ENCODE results near the gene PDZD8.
"Not testable (repeated sequence)": the region's sequence is repeated elsewhere in the genome, so short reads cannot be mapped to it uniquely, and the experiment has no call there.

PDZD8 gene

DNA sequence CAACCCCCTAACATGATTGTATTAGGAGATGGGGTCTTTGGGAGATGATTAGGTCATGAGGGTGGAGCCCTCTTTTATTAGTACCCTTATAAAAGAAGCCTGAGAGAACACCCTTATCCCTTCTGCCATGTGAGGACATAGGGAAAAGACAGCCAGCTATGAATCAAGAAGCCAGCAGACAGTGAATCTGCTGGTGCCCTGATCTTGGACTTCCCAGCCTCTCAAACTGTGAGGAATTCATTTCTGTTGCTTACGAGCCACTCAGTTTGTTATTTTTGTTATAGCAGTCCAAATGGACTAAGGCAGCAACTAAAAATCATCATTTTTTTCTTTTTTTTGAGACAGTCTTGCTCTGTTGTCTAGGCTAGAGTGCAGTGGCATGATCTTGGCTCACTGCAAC is 74.6 kb downstream of the PDZD8 start:
- H3K4me3 ChIP-seq (ENCODE audit: low read depth, low read length), result no peak overlapping the region
- DNase-seq (ENCODE audit: low read depth), result no peak
- TF ChIP-seq CTCF (IDR thresholded peaks at IDR 0.05; ENCODE audit: insufficient read depth, low read depth, low read length, missing control alignments), result no peak

DNA sequence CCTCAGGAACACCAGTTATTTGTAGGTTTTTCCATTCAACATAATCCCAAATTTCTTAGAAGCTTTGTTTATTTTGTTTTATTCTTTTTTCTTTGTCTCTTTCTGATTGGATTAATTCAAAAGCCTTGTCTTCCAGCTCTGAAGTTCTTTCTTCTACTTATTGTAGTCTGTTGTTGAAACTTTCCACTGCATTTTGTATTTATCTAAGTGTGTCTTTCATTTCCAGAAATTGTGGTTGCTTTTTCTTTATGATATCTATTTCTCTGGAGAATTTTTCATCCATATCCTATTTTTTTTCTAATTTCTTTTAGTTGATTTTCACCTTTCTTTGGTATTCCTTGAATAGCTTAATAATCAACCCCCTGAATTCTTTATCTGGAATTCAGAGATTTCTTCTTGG is 75.8 kb downstream of the PDZD8 start:
- TF ChIP-seq CTCF (IDR thresholded peaks at IDR 0.05; ENCODE audit: insufficient read depth, low read depth, low read length, missing control alignments), result no peak
- DNase-seq (ENCODE audit: low read depth), result no peak
- H3K4me3 ChIP-seq (ENCODE audit: low read depth, low read length), result no peak overlapping the region

GRCh38 chr10:117298219-117298618 is 77.0 kb downstream of the PDZD8 start:
- no peak for TF ChIP-seq CTCF (IDR thresholded peaks at IDR 0.05; ENCODE audit: insufficient read depth, low read depth, low read length, missing control alignments)
- DNase-seq (ENCODE audit: low read depth), result no peak
- H3K4me3 ChIP-seq (ENCODE audit: low read depth, low read length), result no peak overlapping the region

- no peak for DNase-seq (ENCODE audit: low read depth)
- TF ChIP-seq CTCF (IDR thresholded peaks at IDR 0.05; ENCODE audit: insufficient read depth, low read depth, low read length, missing control alignments), result no peak
- no peak overlapping the region for H3K4me3 ChIP-seq (ENCODE audit: low read depth, low read length)
Measured at GRCh38 chr10:117294735-117295134, 80.5 kb downstream of the PDZD8 start.

DNA sequence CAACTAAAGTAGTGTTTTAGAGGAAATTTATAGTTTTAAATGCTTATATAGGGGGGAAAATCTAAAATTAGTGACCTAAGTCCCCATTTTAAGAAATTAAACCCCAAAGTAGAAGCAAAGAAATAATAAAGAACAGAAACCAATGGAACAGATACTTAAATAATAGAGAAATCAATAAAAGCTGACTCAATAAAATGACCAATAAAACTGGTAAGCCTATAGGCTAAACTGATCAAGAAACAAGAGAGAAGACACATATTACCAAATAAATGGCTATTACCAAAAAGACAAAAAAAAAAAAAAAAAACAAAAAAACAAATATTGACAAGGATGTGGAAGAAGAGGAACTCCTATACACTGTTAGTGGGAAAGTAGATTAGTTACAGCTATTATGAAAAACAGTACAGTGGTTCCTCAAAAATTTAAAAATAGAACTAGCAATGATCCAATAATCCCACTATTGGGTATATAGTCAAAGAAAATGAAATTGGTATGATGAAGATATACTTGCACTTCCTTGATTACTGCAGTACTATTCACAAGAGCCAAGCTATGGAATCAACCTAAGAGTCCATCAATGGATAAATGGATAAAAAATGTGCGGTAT is 81.1 kb downstream of the PDZD8 start:
- DNase-seq (ENCODE audit: low read depth), result no peak
- no peak for TF ChIP-seq CTCF (IDR thresholded peaks at IDR 0.05; ENCODE audit: insufficient read depth, low read depth, low read length, missing control alignments)
- no peak overlapping the region for H3K4me3 ChIP-seq (ENCODE audit: low read depth, low read length)

GRCh38 chr10:117290872-117291271 is 84.4 kb downstream of the PDZD8 start:
- H3K4me3 ChIP-seq (ENCODE audit: low read depth, low read length); DNase-seq (ENCODE audit: low read depth): not testable (repeated sequence)

DNA sequence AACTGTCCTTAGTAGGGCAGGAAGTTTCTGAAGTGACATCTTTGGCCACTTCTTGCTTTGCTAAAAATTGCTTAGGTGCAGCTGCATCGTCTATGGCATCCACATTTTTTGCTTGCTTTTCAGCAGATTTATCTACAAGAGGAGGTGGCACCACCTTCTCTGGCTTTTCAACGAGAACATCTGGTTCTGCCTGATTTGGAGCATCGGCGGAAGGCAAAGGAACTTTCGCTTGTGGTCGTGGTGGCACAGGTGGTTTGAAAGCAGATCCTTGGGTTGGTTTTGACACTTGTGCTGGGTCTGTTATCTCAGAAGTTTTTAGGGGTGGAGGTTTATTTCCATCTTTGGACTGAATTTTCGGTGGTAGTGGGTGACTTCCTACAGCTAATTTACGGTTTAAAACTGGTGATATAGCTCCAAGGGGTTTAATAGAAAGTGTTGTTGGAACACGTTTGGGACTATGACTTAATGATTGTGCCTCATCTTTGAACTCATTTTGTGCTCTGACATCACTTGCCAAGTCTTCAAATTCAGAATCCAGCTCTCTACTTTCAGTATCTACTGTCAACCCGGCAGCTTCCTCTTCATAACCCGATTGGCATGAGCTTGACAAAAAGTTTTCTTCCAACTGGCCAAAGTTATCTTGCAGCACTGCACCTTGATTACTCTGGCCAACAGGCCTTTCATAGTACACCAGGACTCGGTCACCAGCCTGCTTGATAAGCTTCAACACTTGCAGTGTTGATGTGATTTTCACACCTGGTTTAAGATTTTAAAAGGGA is 90.3 kb downstream of the PDZD8 start:
- no peak for DNase-seq (ENCODE audit: low read depth)
- no peak overlapping the region for H3K4me3 ChIP-seq (ENCODE audit: low read depth, low read length)
- TF ChIP-seq CTCF (IDR thresholded peaks at IDR 0.05; ENCODE audit: insufficient read depth, low read depth, low read length, missing control alignments), result no peak

Measured in GM12865 (cell line).